Activated B cell treated with CpG ODN at 0.5 μM for 24 hours (primary cell): ENCODE data around the gene DEPDC4. TPM values are rescaled to one million over a fixed set of nuclear protein-coding genes. Genes with fewer than 3 reads are reported as not detected.

Experiments used
- ATAC-seq: fragments of 200-7000 bp; cut with Tn5 transposase; one replicate; pipeline ENCODE4 v1.10.0; 2021; ENCODE audit warnings: low read depth, mild to moderate bottlenecking, moderate library complexity
- CTCF ChIA-PET: fragments of 350-600 bp; sonication (Branson Sonifier 250); formaldehyde crosslinking; loops from one replicate; lab custom pipeline; 2021; ENCODE audit warnings: antibody characterized with exemption; lab: Charles Lee
- POLR2A ChIA-PET: fragments of 350-600 bp; sonication (Branson Sonifier 250); formaldehyde crosslinking; loops from one replicate; lab custom pipeline; 2021; ENCODE audit warnings: antibody characterized with exemption; lab: Charles Lee
- DNase-seq: peaks from one replicate; pipeline ENCODE4 v3.0.0; 2022
- H3K27ac Mint-ChIP-seq: one replicate; pipeline ENCODE4 v1.8.0; 2020; ENCODE audit warnings: mixed read lengths
- H3K27me3 Mint-ChIP-seq: one replicate; pipeline ENCODE4 v1.8.0; 2021; ENCODE audit warnings: mixed read lengths
- H3K36me3 Mint-ChIP-seq: one replicate; pipeline ENCODE4 v1.8.0; 2021; ENCODE audit warnings: low read depth, mixed read lengths
- H3K4me1 Mint-ChIP-seq: one replicate; pipeline ENCODE4 v1.8.0; 2021; ENCODE audit warnings: mixed read lengths
- H3K4me3 Mint-ChIP-seq: one replicate; pipeline ENCODE4 v1.8.0; 2020; ENCODE audit warnings: mild to moderate bottlenecking, mixed read lengths
- H3K9me3 Mint-ChIP-seq: one replicate; pipeline ENCODE4 v1.8.0; 2020; ENCODE audit warnings: mixed read lengths
- intact Hi-C: fragments of 100-400 bp; cut with micrococcal nuclease; formaldehyde crosslinking; loops from one replicate; pipeline ENCODE4 v1.15.1; 2024
- total RNA-seq: library from RNA; stranded (reverse); gene quantifications from 2 replicates; pipeline ENCODE4 v1.2.3, GENCODE V29; 2022
- TF ChIP-seq, protein P1 (sequence below): fragments of 200-600 bp; IDR thresholded peaks from one replicate; pipeline ENCODE4 v1.8.0; 2022; ENCODE audit warnings: antibody characterized with exemption, mild to moderate bottlenecking

DEPDC4 gene
- total RNA-seq, 1 donor from 2014 or later, result 0.49 TPM

DNA sequence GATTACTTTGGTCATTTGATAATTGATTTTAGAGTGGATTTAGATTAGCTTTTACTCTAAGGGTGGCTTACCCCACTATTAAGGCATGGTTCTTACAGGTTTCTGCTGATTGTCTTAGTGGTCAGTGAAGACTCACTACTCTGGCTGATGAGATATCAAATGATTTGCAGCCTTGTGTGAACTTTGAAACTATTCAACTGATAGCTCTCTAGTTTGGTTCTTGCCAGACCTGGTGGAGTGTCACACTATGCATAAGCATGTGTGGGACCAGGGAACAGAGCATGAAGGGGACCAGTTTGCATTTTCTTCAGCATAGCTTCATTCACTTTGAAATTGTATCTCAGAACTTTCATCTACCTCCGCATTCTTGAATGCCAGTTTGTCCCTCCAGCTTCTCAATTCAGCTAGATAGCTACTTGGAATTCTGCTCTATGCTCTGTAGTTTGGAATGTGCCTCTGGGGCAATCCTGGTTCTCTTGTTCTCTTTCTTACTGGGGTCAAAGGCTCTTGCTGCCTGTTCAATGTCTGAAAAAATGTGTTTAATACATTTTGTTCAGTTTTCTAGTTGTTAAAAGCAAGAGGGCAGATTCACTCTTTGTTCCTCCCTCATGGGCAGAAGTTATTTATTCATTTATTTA is 12.8 kb upstream of the DEPDC4 start:
- Mint-ChIP-seq H3K9me3 (no peaks in the 10 kb centered on the region), H3K36me3 (peaks cover 27% of the 10 kb centered on the region), H3K27me3 (no peaks in the 10 kb centered on the region), H3K4me3 (no peak overlapping the region), H3K27ac (no peak overlapping the region), H3K4me1 (peaks cover 13% of the 10 kb centered on the region)
- ATAC-seq, result no peak
- TF ChIP-seq, protein P1, sequence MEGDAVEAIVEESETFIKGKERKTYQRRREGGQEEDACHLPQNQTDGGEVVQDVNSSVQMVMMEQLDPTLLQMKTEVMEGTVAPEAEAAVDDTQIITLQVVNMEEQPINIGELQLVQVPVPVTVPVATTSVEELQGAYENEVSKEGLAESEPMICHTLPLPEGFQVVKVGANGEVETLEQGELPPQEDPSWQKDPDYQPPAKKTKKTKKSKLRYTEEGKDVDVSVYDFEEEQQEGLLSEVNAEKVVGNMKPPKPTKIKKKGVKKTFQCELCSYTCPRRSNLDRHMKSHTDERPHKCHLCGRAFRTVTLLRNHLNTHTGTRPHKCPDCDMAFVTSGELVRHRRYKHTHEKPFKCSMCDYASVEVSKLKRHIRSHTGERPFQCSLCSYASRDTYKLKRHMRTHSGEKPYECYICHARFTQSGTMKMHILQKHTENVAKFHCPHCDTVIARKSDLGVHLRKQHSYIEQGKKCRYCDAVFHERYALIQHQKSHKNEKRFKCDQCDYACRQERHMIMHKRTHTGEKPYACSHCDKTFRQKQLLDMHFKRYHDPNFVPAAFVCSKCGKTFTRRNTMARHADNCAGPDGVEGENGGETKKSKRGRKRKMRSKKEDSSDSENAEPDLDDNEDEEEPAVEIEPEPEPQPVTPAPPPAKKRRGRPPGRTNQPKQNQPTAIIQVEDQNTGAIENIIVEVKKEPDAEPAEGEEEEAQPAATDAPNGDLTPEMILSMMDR, result no peak
- POLR2A ChIA-PET, result interaction anchor here (0.6 kb wide), 1 partner anchor 73 kb away, joined by 5 read pairs; no protein-coding TSS in a partner anchor
- intact Hi-C loops, result no loop called here
- DNase-seq, result no peak
- CTCF ChIA-PET, result no interaction called here

DNA sequence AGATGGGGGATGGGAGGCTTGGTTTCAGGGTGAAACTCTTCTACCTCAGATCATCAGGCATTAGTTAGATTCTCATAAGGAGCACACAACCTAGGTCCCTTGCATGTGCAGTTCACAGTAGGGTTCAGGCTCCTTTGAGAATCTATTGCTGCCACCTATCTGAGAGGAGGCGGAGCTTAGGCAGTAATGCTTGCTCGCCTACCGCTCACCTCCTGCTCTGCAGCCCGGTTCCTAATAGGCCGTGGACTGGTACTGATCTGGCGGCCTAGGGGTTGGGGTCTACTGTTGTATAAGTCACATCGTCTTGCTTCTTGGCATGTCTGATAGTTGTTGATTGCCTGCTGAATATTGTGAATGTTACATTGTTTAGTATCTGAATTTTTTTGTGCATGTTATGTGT is 12.3 kb upstream of the DEPDC4 start:
- intact Hi-C loops, result no loop called here
- no peak for ATAC-seq
- Mint-ChIP-seq H3K27ac (no peak overlapping the region), H3K4me1 (peaks cover 13% of the 10 kb centered on the region), H3K4me3 (no peak overlapping the region), H3K36me3 (peaks cover 22% of the 10 kb centered on the region), H3K27me3 (no peaks in the 10 kb centered on the region), H3K9me3 (no peaks in the 10 kb centered on the region)
- POLR2A ChIA-PET, result no interaction called here
- TF ChIP-seq, protein P1, result no peak
- CTCF ChIA-PET, result no interaction called here
- no peak for DNase-seq

DNA sequence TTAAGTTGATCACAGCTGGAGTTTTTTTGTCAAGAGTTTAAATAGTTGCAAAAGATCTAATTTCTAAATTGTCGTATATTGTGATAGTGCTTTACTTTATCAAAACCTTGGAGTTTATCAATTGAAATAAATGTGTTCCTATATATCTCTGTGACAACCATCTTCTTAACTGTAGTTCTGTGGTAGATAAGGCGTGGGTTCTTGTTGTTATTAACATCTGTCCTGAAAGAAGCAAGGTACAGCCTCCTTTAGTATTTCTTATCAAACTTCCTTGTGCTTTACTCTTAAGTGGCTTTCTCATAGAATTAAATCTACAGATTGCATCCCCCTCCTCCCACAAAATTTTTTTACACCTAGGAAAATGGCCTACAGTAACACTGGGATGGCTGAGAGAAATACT is 7.4 kb upstream of the DEPDC4 start:
- ChIA-PET POLR2A (no interaction called here), CTCF (no interaction called here)
- H3K4me1 Mint-ChIP-seq, result peaks cover 22% of the 10 kb centered on the region
- ATAC-seq (no peak), DNase-seq (no peak)
- H3K27me3 Mint-ChIP-seq, result no peaks in the 10 kb centered on the region
- no peaks in the 10 kb centered on the region for H3K9me3 Mint-ChIP-seq
- H3K36me3 Mint-ChIP-seq, result peaks cover 11% of the 10 kb centered on the region
- TF ChIP-seq, protein P1, result no peak
- no peak overlapping the region for H3K27ac Mint-ChIP-seq
- intact Hi-C loops, result no loop called here
- H3K4me3 Mint-ChIP-seq, result no peak overlapping the region

DNA sequence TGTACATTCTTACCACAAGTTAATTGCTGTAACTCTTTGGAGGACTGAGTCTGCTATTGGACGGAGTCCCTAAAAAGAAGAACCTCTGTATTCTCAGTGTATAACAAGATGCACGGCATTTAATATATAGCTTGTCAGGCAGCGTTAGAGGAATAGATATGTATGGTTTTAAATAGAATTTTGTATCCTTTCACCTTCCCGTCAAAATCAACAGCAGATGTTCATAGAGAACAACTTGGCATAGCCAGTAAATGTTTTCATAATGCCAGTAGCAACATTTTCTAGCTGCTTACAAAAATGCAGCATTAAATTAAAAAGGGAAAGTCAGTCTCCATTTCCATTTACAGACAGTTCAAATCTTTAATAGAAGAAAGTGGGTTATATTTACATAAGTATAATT is 6.9 kb upstream of the DEPDC4 start:
- no peaks in the 10 kb centered on the region for H3K27me3 Mint-ChIP-seq
- DNase-seq, result no peak
- H3K4me3 Mint-ChIP-seq, result no peak overlapping the region
- CTCF ChIA-PET, result no interaction called here
- intact Hi-C loops, result no loop called here
- H3K36me3 Mint-ChIP-seq, result peaks cover 9% of the 10 kb centered on the region
- H3K4me1 Mint-ChIP-seq, result peaks cover 26% of the 10 kb centered on the region
- TF ChIP-seq, protein P1, result no peak
- no peak overlapping the region for H3K27ac Mint-ChIP-seq
- no peak for ATAC-seq
- POLR2A ChIA-PET, result no interaction called here
- no peaks in the 10 kb centered on the region for H3K9me3 Mint-ChIP-seq

DNA sequence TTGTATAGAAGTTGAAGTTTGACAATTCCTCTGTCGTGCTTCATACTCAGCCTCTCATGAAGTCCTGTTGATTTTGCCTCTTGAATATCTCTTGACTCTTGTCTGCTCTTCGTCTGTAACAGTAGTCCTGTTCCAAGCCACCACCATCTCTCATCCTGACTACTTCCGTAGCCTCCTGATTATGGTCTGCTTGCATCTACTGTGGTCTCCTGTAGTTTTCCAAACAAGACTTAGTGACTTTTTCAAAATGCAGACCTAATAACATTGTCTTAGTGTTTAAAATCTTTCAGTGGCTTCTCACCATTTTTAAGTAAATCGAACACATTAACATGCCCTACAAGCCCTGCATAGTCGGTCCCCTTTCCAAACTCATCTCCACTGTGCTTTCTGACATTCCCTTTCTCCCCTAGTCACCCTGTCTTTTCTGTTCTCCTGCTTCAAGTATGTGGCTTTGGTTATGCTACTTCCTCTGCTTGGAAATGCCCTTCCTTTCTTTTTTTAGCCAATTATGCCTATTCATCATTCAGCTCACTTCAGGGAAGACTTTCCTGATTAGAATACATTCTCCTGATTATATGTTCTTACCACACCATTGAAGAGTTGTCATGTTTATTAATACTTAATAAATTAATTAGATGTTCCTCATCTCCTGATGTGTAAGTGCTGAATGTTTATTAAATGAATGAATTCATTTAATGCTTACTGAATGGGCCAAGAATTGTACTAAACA is 2.1 kb upstream of the DEPDC4 start:
- H3K4me1 Mint-ChIP-seq, result peaks cover 36% of the 10 kb centered on the region
- no peak for ATAC-seq
- no peaks in the 10 kb centered on the region for H3K9me3 Mint-ChIP-seq
- peaks cover 12% of the 10 kb centered on the region for H3K36me3 Mint-ChIP-seq
- ChIA-PET CTCF (no interaction called here), POLR2A (no interaction called here)
- DNase-seq, result no peak
- H3K27ac Mint-ChIP-seq, result no peak overlapping the region
- intact Hi-C loops, result loop anchor here (5.0 to 10.0 kb wide), 2 partner anchors 1624 to 1767 kb away; partner anchors contain the start of genes APAF1 and IKBIP
- peak overlapping the region; percentile 46 for H3K4me3 Mint-ChIP-seq
- no peaks in the 10 kb centered on the region for H3K27me3 Mint-ChIP-seq
- TF ChIP-seq, protein P1, result no peak
